Thymus (tissue), 11 donors: ENCODE data around the gene MYLK4. TPM values are rescaled to one million over a fixed set of nuclear protein-coding genes. Genes with fewer than 3 reads are reported as not detected.
A peak's percentile ranks its signal among the peaks of the same experiment; 100 is the strongest.

Experiments
- DNase-seq, 9 donors: peaks; one replicate each; pipeline ENCODE4 v3.0.0-alpha.2; 2013; ENCODE audit warnings: low spot score in 9 of 9, low read depth in 6 of 9, missing footprints in 1 of 9
- H3K27ac ChIP-seq, 2 donors: one replicate each; pipeline ENCODE4 v1.5.1; 2013; ENCODE audit warnings: control low read depth in 1 of 2, low read depth in 1 of 2, low read length in 1 of 2, mild to moderate bottlenecking in 1 of 2, moderate library complexity in 1 of 2
- H3K27me3 ChIP-seq, 2 donors: one replicate each; pipeline ENCODE4 v1.5.1; 2013; ENCODE audit warnings: low read length in 1 of 2; ENCODE audit not compliant: control insufficient read depth in 2 of 2, insufficient read depth in 1 of 2
- H3K36me3 ChIP-seq, 2 donors: one replicate each; pipeline ENCODE4 v1.5.1; 2013; ENCODE audit warnings: low read length in 1 of 2, mild to moderate bottlenecking in 1 of 2, moderate library complexity in 1 of 2; ENCODE audit not compliant: control insufficient read depth in 2 of 2, insufficient read depth in 2 of 2
- H3K4me1 ChIP-seq, 2 donors: one replicate each; pipeline ENCODE4 v1.5.1; 2013; ENCODE audit warnings: low read length in 2 of 2; ENCODE audit not compliant: control insufficient read depth in 2 of 2, insufficient read depth in 2 of 2
- H3K4me3 ChIP-seq, 2 donors: one replicate each; pipeline ENCODE4 v1.5.1; 2013; ENCODE audit warnings: low read length in 2 of 2, control low read depth in 1 of 2, mild to moderate bottlenecking in 1 of 2
- H3K9me3 ChIP-seq, 2 donors: one replicate each; pipeline ENCODE4 v1.5.1; 2013; ENCODE audit warnings: low read length in 1 of 2, mild to moderate bottlenecking in 1 of 2; ENCODE audit not compliant: control insufficient read depth in 2 of 2, insufficient read depth in 1 of 2
- WGBS: extraction: QIAGEN DNeasy Blood & Tissue Kit; methylation state at CpG from one replicate; pipeline ENCODE4 v1.1.7; 2013; 5-methylcytosine and 5-hydroxymethylcytosine counted together
- polyA plus RNA-seq: library from polyadenylated mRNA; stranded (reverse); fragments of 200-250 nt; gene quantifications from one replicate; pipeline ENCODE4 v1.2.3, GENCODE V29; 2013
- total RNA-seq: library from RNA; stranded (reverse); fragments of 120-200 nt; gene quantifications from one replicate; pipeline ENCODE4 v1.2.4, GENCODE V29; 2013
- donor health status: healthy.

The MYLK4 gene
- total and polyA plus RNA-seq, 2 donors: 0.42 to 0.52 TPM

DNA sequence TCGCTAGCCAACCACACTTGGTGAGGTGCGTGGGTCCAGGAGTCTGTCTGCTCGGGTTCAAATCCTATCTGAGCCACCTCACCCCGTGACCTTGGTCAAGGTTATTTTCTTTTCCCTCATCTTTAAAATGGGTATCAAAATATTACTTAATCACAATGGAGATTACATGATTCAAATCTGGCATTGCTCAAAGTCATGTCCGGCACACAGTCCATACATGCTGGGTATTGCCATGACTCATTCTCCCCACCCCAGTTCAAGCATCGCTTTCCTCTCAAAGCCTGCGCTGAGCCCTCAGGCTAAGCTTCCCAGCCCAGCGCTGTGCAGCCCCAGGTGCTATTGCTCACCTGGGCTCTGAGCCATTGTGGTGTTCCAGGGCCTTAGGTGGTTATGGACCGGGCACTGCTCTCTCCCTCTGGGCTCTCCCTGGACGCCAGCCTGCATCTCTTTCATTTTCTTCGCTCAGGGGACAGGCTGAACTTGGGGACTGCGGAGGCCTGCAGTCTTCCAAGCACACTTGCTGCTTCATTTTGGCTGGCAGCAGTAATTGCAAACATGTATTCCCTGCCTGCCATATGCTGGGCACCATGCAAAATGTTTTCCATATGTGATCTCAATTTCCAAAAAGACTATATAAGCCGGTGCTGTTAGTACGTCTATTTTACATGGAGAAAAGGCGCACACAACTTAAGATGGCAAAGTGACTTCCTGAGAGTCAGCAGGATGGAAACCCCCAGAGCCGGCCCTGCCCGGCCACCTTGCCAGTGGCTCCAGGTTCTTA is 41.8 kb upstream of the MYLK4 start:
- Histone ChIP-seq H3K9me3 (no peaks in the 10 kb centered on the region), H3K27me3 (no peaks in the 10 kb centered on the region), H3K27ac (peak overlapping the region in 1 of 2 donors; percentile 11), H3K4me3 (no peak overlapping the region), H3K4me1 (peaks cover 18 to 26% of the 10 kb centered on the region in 2 donors), H3K36me3 (peaks cover 7 to 14% of the 10 kb centered on the region in 2 donors)
- DNase-seq: no peak
- WGBS: 97% methylated on average over 17 of the region's 17 CpGs

DNA sequence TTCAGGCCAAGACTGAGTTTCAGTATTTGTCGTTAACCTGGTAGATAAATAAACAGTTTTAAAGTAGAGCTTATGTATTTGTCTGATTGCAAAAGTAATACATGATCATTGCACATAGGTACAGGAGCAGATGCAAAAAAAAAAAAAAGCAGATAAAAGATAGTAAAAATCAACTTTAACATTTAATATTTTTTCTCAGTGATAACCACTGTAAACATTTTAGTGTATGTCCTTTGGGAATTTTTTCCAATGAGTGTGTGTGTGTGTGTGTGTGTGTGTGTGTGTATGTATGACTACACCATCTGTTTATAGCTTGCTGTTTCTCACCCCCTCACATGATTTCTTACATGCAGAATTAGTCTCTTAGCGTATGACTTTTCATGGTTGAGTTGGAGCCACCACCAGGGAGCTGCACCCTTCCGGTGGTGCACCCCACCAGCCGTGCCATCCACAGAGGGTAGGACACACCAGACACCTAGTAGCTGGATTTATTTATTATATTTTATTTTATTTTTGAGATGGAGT is 40.8 kb upstream of the MYLK4 start:
- DNase-seq: no peak
- Histone ChIP-seq H3K36me3 (peaks cover 8 to 18% of the 10 kb centered on the region in 2 donors), H3K4me3 (no peak overlapping the region), H3K4me1 (peaks cover 17 to 18% of the 10 kb centered on the region in 2 donors), H3K27me3 (no peaks in the 10 kb centered on the region), H3K27ac (no peak overlapping the region), H3K9me3 (no peaks in the 10 kb centered on the region)
- WGBS: 59% methylated on average over 4 of the region's 4 CpGs

DNA sequence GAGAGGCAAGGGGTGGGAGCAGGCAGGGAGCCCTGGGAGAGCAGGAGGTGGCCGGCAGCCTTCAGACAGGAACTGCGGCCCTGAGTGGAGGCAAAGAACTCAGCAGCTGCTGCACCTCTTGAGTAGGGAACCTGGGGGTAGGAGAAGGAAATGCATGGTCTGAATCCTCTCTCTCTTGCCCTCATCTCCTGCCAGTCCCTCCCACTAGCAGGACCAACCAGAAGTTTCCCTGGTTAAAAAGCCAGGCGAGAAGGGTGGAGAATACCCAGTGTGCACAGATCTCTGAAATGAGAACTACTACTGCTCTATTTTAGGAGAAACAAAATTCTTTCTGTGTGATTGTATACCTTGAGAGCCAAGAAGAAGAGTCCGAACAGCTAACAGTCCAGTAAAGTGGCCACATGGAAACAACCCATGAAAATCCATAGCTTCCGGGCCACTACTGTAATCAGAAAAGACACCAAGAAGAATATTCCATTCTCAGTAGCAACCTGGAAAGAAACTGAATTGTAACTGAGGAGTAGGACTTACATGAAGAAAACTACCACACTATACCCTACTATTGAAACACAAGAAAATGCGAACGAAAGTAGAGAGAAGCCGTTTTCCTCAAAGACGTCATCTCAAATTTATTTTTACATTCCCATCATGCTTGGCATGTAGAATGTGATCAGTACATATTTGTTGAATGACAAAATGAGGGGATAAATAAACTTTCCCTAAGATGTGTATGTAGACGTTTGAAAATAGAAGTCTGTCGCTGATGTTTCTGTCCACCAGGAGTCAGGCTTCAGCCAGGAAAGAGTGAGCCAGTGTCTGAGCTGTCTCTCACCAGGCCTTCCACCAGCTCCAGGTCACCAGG is 40.1 kb upstream of the MYLK4 start:
- peaks cover 14 to 20% of the 10 kb centered on the region in 2 donors for H3K36me3 ChIP-seq
- no peak overlapping the region for H3K4me3 ChIP-seq
- H3K27ac ChIP-seq: no peak overlapping the region
- H3K4me1 ChIP-seq: peaks cover 17 to 18% of the 10 kb centered on the region in 2 donors
- 62% methylated on average over 11 of the region's 11 CpGs for WGBS
- peak in 6 of 9 donors; percentile 29 to 74 (median 48) for DNase-seq
- H3K9me3 ChIP-seq: no peaks in the 10 kb centered on the region
- H3K27me3 ChIP-seq: no peaks in the 10 kb centered on the region

DNA sequence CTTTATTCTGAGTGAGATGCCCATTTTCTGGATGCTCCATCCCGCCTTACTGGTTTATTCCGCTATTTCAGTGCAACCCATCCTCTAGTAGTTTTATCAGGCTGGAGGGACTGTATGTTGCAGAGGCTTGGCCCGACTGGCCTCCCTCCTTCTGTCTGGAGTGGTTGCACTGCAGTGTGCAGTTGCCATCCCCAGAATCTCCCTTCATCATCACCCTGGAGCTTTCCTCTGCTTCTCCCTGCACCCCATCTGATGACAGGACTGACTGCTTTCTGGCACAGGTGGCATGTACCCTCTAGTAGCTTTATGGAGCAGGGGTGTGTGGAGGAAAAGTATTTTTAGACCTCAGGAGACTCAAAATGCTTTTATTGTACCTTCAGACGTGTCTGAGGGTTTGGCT is 35.5 kb upstream of the MYLK4 start:
- Histone ChIP-seq H3K27ac (no peak overlapping the region), H3K36me3 (peaks cover 41 to 56% of the 10 kb centered on the region in 2 donors)

GRCh38 chr6:2784930-2785329 is 34.2 kb upstream of the MYLK4 start:
- no peak overlapping the region for H3K27ac ChIP-seq
- H3K9me3 ChIP-seq: no peaks in the 10 kb centered on the region
- WGBS: 98% methylated on average over 7 of the region's 7 CpGs
- H3K27me3 ChIP-seq: no peaks in the 10 kb centered on the region
- H3K4me1 ChIP-seq: peaks cover 0 to 4% of the 10 kb centered on the region in 2 donors
- DNase-seq: no peak
- peaks cover 54 to 67% of the 10 kb centered on the region in 2 donors for H3K36me3 ChIP-seq
- H3K4me3 ChIP-seq: no peak overlapping the region

More for the DNA sequence above, 35.5 kb upstream of the MYLK4 start:
- Histone ChIP-seq H3K4me1 (peaks cover 0 to 4% of the 10 kb centered on the region in 2 donors), H3K27me3 (no peaks in the 10 kb centered on the region), H3K9me3 (no peaks in the 10 kb centered on the region), H3K4me3 (no peak overlapping the region)
- DNase-seq: no peak
- WGBS: 96% methylated on average over 4 of the region's 4 CpGs

GRCh38 chr6:2784061-2784460 is 33.3 kb upstream of the MYLK4 start:
- peaks cover 60 to 72% of the 10 kb centered on the region in 2 donors for H3K36me3 ChIP-seq

DNA sequence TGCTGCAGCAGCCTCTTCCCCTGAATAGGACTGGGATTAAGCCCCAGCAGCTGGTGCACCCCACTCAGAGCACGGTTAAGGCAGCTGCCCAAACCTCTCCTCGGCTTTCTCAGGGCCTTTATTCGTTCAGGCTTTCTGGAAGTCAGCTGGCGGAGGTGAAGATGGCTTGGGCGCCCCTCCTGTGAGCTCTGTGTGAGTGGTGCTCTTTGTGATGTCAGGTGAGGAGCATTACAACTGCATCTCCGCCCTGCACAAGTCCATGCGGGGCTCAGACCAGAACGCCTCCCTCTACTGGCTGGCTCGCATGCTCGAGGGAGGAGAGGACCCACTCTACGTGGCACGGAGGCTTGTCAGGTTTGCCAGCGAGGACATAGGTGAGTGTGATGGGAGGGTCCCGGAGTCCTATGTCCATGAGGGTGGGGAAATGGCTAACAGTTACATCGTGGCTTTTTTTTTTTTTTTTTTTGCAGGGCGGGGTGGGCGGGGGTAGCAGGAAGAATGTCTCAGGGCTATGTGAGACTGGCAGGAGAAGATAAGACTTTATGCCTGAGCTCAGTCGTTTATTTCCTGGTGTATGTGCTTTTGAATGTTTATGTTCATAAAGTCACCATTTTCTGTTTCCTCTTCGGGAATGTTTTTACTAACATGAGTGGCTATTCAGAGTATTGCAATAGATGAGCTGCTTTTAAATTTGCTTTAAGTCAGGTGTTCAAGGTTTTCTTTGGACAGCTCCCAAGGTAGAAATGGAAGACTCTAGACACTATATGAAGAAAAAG is 32.7 kb upstream of the MYLK4 start:
- Histone ChIP-seq H3K36me3 (peaks cover 62 to 79% of the 10 kb centered on the region in 2 donors), H3K9me3 (no peaks in the 10 kb centered on the region), H3K27ac (no peak overlapping the region), H3K4me3 (no peak overlapping the region), H3K4me1 (peaks cover 0 to 4% of the 10 kb centered on the region in 2 donors), H3K27me3 (no peaks in the 10 kb centered on the region)
- WGBS: 47% methylated on average over 19 of the region's 19 CpGs
- no peak for DNase-seq

More at GRCh38 chr6:2784061-2784460, 33.3 kb upstream of the MYLK4 start:
- no peak for DNase-seq
- Histone ChIP-seq H3K4me1 (peaks cover 0 to 4% of the 10 kb centered on the region in 2 donors), H3K4me3 (no peak overlapping the region), H3K27ac (no peak overlapping the region), H3K9me3 (no peaks in the 10 kb centered on the region), H3K27me3 (no peaks in the 10 kb centered on the region)
- 88% methylated on average over 5 of the region's 5 CpGs for WGBS

DNA sequence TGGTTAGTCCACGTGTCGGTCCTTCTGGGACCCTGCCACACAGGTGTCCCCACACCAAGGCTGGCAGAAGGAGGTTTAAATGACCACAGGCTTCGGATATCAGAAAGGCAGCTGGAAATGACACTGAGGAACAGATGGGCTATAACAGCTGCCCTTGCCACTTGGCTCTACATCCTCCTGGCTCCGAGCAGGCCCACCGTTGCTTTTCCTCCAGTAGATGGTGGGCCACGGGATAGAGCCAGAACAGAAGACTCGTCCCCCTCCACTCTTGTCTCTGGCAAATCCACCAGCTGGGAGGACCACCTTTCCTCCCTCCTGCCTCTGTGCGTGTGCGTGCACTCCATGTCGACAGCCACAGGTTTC is 32.1 kb upstream of the MYLK4 start:
- Histone ChIP-seq H3K27ac (no peak overlapping the region), H3K4me1 (peaks cover 0 to 4% of the 10 kb centered on the region in 2 donors), H3K9me3 (no peaks in the 10 kb centered on the region), H3K36me3 (peaks cover 62 to 82% of the 10 kb centered on the region in 2 donors), H3K4me3 (no peak overlapping the region), H3K27me3 (no peaks in the 10 kb centered on the region)
- DNase-seq: no peak
- 86% methylated on average over 10 of the region's 10 CpGs for WGBS
